ENCODE results near the gene GPR3.
"Not testable (repeated sequence)": the region's sequence is repeated elsewhere in the genome, so short reads cannot be mapped to it uniquely, and the experiment has no call there.

GPR3 gene

GRCh38 chr1:27418326-27419185 lies 26.1 kb downstream of the GPR3 start:
- no peak for DNase-seq (ENCODE audit: low spot score)

GRCh38 chr1:27423709-27424108 lies 31.3 kb downstream of the GPR3 start:
- no peak for DNase-seq (ENCODE audit: low spot score)

GRCh38 chr1:27427329-27427728 lies 34.9 kb downstream of the GPR3 start:
- DNase-seq (ENCODE audit: low spot score), result no peak

GRCh38 chr1:27427816-27428315 lies 35.4 kb downstream of the GPR3 start:
- no peak for DNase-seq (ENCODE audit: low spot score)

- DNase-seq (ENCODE audit: low spot score), result no peak
Measured at GRCh38 chr1:27428316-27429028, 36.0 kb downstream of the GPR3 start.

- peak; percentile 4 for DNase-seq (ENCODE audit: low spot score)
Measured at GRCh38 chr1:27429029-27429425, 36.6 kb downstream of the GPR3 start.

- DNase-seq (ENCODE audit: low spot score), result no peak
Measured at GRCh38 chr1:27430903-27431600, 38.6 kb downstream of the GPR3 start.

- DNase-seq (ENCODE audit: low spot score), result no peak
Measured at GRCh38 chr1:27431601-27431940, 39.1 kb downstream of the GPR3 start.

- DNase-seq (ENCODE audit: low spot score), result not testable (repeated sequence)
Measured at GRCh38 chr1:27432725-27433124, 40.3 kb downstream of the GPR3 start.

GRCh38 chr1:27433706-27434105 lies 41.3 kb downstream of the GPR3 start:
- DNase-seq (ENCODE audit: low spot score), result no peak

GRCh38 chr1:27435566-27436203 lies 43.3 kb downstream of the GPR3 start:
- DNase-seq (ENCODE audit: low spot score), result no peak

- DNase-seq (ENCODE audit: low spot score), result no peak
Measured at GRCh38 chr1:27436204-27437159, 44.1 kb downstream of the GPR3 start.

GRCh38 chr1:27438621-27439061 lies 46.2 kb downstream of the GPR3 start:
- DNase-seq (ENCODE audit: low spot score), result no peak

GRCh38 chr1:27439150-27439549 lies 46.7 kb downstream of the GPR3 start:
- DNase-seq (ENCODE audit: low spot score), result no peak

GRCh38 chr1:27444632-27445031 lies 52.2 kb downstream of the GPR3 start:
- DNase-seq (ENCODE audit: low spot score), result no peak

All from SK-N-DZ (cell line).